Ovary (tissue), 3 donors: ENCODE results near the gene NDUFS8.

ENCODE experiments used
- POLR2A ChIP-seq: fragments of 450-650 bp; IDR thresholded peaks from one replicate; pipeline ENCODE4 v1.6.1; 2017; ENCODE audit warnings: antibody characterized with exemption, mild to moderate bottlenecking, moderate library complexity
- TF ChIP-seq, protein P1 (sequence below), 3 donors: fragments of 450-650 bp in 2 of 3; fragments of 200-600 bp in 1 of 3; IDR thresholded peaks; one replicate each; pipeline versions ENCODE4 v1.5.1 to v1.8.0; 2016 to 2022; ENCODE audit warnings: antibody characterized with exemption in 3 of 3, mild to moderate bottlenecking in 1 of 3
- donor health status: DM: no; HTN: no; CAD: no.

DNA sequence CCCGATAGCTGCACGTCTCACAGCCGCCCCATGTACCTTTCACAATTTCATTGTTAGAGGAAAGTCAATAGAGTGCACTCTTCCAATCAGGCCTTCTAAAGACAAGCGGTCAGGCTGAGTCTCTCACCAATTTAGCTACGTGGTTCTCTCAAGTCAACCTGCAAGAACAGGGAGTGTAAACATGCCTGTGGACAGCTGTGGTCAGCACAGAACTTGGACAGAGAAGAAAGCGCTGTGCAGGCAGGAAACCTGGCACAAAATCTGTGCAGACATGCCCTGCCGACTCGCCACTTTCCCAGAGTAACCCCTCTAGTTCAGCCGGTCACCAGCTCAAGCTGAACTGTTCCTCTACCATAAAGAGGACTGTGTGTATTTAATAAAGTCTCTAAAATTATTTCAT is 51.2 kb downstream of the NDUFS8 start:
- TF ChIP-seq, protein P1, sequence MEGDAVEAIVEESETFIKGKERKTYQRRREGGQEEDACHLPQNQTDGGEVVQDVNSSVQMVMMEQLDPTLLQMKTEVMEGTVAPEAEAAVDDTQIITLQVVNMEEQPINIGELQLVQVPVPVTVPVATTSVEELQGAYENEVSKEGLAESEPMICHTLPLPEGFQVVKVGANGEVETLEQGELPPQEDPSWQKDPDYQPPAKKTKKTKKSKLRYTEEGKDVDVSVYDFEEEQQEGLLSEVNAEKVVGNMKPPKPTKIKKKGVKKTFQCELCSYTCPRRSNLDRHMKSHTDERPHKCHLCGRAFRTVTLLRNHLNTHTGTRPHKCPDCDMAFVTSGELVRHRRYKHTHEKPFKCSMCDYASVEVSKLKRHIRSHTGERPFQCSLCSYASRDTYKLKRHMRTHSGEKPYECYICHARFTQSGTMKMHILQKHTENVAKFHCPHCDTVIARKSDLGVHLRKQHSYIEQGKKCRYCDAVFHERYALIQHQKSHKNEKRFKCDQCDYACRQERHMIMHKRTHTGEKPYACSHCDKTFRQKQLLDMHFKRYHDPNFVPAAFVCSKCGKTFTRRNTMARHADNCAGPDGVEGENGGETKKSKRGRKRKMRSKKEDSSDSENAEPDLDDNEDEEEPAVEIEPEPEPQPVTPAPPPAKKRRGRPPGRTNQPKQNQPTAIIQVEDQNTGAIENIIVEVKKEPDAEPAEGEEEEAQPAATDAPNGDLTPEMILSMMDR (IDR thresholded peaks at IDR 0.05) = no peak
- no peak for TF ChIP-seq POLR2A
